GM10248 (cell line): Measurements from ENCODE around the gene KCNMB2.

Experiments used
- CTCF ChIA-PET: fragments of 300-600 bp; sonication (Branson Sonifier 250); formaldehyde crosslinking; extraction: SDS; loops from one replicate; lab custom pipeline; 2021; ENCODE audit warnings: antibody characterized with exemption; lab: Yijun Ruan, JAX
- POLR2A ChIA-PET: fragments of 350-650 bp; sonication (Branson Sonifier 250); formaldehyde crosslinking; extraction: SDS; loops from one replicate; lab custom pipeline; 2020; ENCODE audit warnings: antibody characterized with exemption; lab: Yijun Ruan, JAX
- DNase-seq: peaks from one replicate; pipeline ENCODE4 v3.0.0; 2012; ENCODE audit errors: extremely low spot score
- TF ChIP-seq, protein P1 (sequence below): IDR thresholded peaks from 2 replicates; pipeline ENCODE4 v1.5.1; 2012; ENCODE audit warnings: mild to moderate bottlenecking, low read depth; ENCODE audit errors: extremely low read depth, missing control alignments, control extremely low read depth

KCNMB2 gene

DNA sequence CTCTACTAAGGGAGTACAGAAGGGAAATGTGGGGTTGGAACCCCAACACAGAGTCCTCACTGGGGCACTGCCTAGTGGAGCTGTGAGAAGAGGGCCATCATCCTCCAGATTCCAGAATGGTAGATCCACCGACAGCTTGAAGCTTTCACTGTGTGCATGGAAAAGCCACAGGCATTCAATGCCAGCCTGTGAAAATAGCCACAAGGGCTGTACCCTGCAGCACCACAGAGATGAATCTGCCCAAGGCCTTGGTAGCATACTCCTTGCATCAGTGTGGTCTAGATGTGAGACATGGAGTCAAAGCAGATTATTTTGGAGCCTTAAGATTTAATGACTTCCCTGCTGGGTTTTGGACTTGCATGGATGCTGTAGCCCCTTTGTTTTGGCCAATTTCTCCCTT, 39.3 kb upstream of the KCNMB2 start:
- POLR2A ChIA-PET: no interaction called here

DNA sequence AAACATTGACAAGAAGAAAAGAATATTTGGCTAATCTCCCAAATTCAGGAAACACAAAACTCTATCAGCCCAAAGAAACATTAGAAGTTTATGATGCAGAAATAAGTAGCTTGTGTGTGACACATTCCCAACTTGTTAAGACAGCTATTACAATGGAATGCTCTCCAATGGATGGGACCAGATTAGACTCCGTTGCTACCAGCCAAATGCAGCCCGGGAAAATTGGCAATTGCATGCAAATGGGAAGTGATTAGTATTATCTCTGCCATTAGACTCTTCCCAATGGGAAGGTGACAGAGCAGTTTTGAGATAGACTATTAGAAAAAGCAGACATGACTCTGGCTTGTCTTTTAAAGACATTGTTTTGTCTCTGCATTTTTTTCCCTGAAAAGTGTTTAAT, 37.4 kb upstream of the KCNMB2 start:
- ChIA-PET CTCF (interaction anchor here (1.0 to 2.7 kb wide), 4 partner anchors 9 to 18 kb away, joined by 3 to 13 read pairs (median 5); no protein-coding TSS in a partner anchor), POLR2A (no interaction called here)
- TF ChIP-seq, protein P1, sequence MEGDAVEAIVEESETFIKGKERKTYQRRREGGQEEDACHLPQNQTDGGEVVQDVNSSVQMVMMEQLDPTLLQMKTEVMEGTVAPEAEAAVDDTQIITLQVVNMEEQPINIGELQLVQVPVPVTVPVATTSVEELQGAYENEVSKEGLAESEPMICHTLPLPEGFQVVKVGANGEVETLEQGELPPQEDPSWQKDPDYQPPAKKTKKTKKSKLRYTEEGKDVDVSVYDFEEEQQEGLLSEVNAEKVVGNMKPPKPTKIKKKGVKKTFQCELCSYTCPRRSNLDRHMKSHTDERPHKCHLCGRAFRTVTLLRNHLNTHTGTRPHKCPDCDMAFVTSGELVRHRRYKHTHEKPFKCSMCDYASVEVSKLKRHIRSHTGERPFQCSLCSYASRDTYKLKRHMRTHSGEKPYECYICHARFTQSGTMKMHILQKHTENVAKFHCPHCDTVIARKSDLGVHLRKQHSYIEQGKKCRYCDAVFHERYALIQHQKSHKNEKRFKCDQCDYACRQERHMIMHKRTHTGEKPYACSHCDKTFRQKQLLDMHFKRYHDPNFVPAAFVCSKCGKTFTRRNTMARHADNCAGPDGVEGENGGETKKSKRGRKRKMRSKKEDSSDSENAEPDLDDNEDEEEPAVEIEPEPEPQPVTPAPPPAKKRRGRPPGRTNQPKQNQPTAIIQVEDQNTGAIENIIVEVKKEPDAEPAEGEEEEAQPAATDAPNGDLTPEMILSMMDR: no peak
- DNase-seq: no peak

More for the DNA sequence above, 39.3 kb upstream of the KCNMB2 start:
- TF ChIP-seq, protein P1: no peak
- no peak for DNase-seq
- CTCF ChIA-PET: no interaction called here

DNA sequence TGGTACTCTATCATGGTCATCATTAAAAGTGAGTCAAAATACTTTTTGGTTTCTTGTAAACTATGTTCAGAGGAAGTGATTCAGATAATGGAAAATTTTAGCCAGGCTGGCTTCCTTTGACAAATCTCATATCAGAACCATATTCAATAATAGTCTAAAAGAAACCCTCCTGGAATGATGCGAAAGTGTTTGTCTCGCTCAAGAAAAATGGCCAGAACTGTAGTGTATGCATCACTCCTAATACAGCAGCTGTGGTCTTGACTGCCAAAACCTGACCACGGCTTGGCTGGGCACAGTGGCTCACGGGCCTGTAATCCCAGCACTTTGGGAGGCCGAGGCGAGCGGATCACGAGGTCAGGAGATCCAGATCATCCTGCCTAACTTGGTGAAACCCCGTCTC, 35.6 kb upstream of the KCNMB2 start:
- DNase-seq: no peak
- TF ChIP-seq, protein P1: no peak
- ChIA-PET CTCF (interaction anchor here (2.7 kb wide), 1 partner anchor 10 kb away, joined by 5 read pairs; no protein-coding TSS in a partner anchor), POLR2A (no interaction called here)

DNA sequence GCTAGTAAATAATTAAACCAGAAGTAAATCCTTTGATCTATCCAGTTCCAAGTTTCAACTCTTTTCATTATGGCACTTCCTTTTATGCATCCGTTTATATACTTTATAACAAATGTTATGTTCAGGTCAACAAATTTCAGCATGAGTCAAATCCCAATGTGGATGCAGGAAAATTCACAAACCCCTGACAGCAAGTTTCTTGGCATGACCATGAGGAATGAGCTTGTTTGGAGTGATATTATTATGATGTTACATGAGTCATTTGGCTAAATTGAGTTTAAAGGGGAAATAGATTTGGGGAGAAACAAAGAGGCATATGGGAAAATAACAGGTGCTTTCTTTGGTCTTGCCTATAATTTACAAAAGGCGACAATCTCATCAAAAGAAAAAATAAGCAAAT, 32.1 kb upstream of the KCNMB2 start:
- TF ChIP-seq, protein P1: no peak
- CTCF ChIA-PET: interaction anchor here (0.6 to 1.8 kb wide), 9 partner anchors 9 to 48 kb away, joined by 3 to 5 read pairs (median 3); no protein-coding TSS in a partner anchor
- POLR2A ChIA-PET: interaction anchor here (0.6 to 0.7 kb wide), 3 partner anchors 10 to 566 kb away, joined by 4 to 8 read pairs (median 7); no protein-coding TSS in a partner anchor
- no peak for DNase-seq

DNA sequence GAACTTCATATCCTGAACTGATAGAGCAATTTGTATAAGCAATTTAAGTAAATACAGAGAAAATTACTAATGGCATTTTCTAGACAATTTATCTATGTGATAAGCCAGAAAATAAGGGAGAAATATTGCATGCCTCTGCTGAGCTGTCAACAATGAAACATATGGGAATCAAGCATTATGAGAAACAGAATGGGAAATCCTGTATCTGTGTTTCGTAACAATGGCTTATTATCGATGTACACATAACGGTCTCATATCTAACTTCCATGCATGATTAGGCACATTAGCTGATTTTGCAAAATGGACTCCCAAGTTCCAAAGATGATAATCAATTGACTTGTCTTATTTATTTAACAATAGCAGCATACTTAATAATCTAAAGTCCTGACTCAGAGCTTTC, 30.4 kb upstream of the KCNMB2 start:
- DNase-seq: no peak
- ChIA-PET POLR2A (no interaction called here), CTCF (interaction anchor here (1.1 to 1.6 kb wide), 6 partner anchors 9 to 69 kb away, joined by 3 to 5 read pairs (median 4); no protein-coding TSS in a partner anchor)
- TF ChIP-seq, protein P1: no peak

DNA sequence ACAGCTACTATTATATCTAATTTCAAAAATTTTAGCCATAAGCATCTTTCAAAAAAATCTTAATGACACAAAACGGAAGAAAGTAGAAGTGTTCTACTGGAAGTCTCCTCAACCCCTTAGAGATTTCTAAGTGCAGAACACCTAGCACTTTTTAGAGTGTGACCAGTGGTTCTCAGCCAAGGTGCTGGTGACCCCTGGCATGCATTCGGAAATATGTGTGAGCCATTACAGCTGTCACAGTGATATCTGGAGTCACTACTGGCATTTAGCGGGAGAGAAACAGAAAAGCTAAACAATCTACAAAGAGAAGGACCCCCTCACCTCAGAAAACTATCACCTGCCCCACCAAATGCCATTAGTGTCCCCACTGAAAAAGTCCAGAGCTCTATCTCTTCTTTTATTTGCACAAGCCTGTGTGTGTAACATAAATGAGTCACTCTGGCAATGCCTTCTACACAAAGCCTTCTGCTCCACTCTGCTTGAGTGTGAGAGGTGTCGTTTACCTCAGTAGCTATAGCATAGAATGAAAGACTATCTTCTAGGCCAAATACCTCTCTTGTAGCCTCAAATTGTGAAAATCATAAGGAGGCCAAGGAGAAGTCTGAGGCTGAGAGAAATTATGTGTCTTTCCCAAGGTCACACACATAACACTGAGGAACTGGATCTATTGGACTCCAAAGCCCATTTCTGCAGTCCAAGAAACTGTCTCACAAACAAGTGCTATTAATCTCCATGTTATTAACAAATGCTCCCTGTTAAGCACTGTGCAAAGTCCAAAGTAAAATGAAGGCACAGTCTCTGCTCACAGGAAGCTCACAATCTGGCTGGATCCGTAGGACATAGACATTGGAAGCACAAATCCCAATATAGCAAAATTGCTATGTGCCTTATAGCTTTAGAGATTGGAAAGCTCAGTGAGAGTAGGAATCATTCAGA, 28.5 kb upstream of the KCNMB2 start:
- ChIA-PET CTCF (interaction anchor here (0.8 to 2.4 kb wide), 9 partner anchors 9 to 459 kb away, joined by 3 to 13 read pairs (median 4); no protein-coding TSS in a partner anchor), POLR2A (interaction anchor here (1.0 kb wide), 1 partner anchor 11 kb away, joined by 3 read pairs; no protein-coding TSS in a partner anchor)
- DNase-seq: no peak
- TF ChIP-seq, protein P1: no peak
